NCI-H2029 treated with DMSO at 0.1 percent for 48 hours (cell line): ENCODE measurements around the gene NUTM2E.
"Not testable (repeated sequence)": the region's sequence is repeated elsewhere in the genome, so short reads cannot be mapped to it uniquely, and the experiment has no call there.

ENCODE experiments used
- DNase-seq: peaks from one replicate; lab custom pipeline; 2025; lab: John Stamatoyannopoulos, UW

NUTM2E gene

GRCh38 chr10:79866903-79867551 is 40.5 kb downstream of the NUTM2E start:
- DNase-seq, result not testable (repeated sequence)

GRCh38 chr10:79868023-79868422 is 41.5 kb downstream of the NUTM2E start:
- not testable (repeated sequence) for DNase-seq

- not testable (repeated sequence) for DNase-seq
Measured at GRCh38 chr10:79869439-79870097, 43.0 kb downstream of the NUTM2E start.

- not testable (repeated sequence) for DNase-seq
Measured at GRCh38 chr10:79871729-79872128, 45.2 kb downstream of the NUTM2E start.
